Measurements from ENCODE around the gene PSD4. TPM values are rescaled to one million over a fixed set of nuclear protein-coding genes. Genes with fewer than 3 reads are reported as not detected.

Gene PSD4
- total RNA-seq, 1 donor from 2014 or later, result 0.26 TPM

DNA sequence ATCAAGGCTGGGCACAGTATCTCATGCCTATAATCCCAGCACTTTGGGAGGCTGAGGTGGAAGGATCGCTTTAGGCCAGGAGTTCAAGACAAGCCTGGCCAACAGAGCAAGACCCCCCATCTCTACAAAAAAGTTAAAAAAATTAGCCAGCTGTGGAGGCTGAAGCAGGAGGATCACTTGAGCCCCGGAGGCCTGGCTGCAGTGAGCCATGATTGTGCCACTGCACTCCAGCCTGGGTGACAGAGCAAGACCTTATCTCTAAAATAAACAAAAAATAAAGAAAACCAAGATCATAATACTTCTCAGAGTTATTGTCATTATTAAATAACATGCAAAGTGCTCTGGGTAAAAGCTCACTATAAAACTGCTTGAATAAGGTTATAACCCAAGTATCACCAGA is 31.5 kb upstream of the PSD4 start:
- no peak for DNase-seq (ENCODE audit: low read depth, low spot score)

DNA sequence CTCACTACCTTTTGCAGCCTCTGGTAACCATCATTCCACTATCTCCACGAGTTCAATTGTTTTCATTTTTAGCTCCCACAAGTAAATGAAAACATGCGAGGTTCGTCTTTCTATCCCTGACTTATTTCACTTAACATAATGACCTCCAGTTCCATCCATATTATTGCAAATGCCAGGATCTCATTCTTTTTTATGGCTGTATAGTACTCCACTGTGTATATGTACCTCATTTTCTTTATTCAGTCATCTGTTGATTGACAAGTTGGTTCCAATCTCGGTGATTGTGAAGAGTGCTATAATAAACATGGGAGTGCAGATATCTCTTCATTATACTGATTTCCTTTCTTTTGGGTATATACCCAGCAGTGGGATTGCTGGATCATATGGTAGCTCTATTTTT is 29.5 kb upstream of the PSD4 start:
- no peak for DNase-seq (ENCODE audit: low read depth, low spot score)

- no peak for DNase-seq (ENCODE audit: low read depth, low spot score)
These were observed 24.9 kb upstream of the PSD4 start for GRCh38 chr2:113148606-113149552.

DNA sequence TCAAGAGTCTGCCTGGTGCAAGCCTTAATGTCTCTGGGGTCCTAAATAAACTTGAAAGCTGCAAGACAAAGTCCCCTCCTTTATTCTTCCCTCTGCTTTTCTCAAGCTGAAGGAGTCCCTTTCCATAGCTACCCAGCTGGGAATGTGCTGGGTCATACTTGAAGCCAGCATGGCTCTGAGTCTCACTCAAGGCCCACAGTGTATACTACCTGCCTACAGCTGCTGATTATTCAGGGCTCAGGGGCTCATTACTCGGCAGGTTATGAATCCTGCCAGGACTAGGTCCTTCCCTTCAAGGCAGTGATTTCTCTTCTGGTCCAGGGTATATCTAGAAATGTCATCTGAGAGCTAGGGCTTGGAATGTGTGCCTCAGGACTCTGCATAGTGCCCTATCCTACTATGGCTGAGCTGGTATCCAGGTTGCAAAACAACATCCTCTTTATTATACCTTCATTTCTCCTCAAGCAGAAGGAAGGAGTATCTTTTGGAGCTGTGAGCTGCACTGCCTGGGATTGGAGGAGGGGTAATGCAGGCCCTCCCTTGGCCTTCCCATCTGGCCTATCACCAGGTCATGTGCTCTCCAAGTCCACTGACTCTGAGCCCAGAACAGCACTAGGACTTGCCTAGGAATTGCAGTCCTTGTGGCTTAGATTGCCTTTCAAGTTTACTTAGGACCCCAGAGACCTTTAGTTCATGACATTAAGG is 24.1 kb upstream of the PSD4 start:
- DNase-seq (ENCODE audit: low read depth, low spot score), result no peak

DNA sequence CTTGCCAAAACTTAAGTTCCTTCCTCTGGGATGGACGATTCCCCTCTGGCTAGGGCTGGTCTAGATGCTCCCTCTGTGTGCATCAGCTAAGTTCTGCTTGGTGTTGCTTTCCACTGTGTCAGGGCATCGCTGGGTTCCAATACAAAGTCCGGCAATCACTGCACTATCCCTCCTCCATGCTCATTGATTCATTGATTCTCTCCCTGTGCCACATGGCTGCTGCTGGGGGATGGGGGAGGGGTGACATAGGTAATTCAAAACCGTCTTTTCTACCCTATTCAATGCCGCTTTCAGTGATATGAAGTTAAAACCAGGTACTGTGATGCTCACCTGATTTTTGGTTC is 23.5 kb upstream of the PSD4 start:
- no peak for DNase-seq (ENCODE audit: low read depth, low spot score)

- DNase-seq (ENCODE audit: low read depth, low spot score), result no peak
These were observed 18.4 kb upstream of the PSD4 start for GRCh38 chr2:113155331-113155730.

DNA sequence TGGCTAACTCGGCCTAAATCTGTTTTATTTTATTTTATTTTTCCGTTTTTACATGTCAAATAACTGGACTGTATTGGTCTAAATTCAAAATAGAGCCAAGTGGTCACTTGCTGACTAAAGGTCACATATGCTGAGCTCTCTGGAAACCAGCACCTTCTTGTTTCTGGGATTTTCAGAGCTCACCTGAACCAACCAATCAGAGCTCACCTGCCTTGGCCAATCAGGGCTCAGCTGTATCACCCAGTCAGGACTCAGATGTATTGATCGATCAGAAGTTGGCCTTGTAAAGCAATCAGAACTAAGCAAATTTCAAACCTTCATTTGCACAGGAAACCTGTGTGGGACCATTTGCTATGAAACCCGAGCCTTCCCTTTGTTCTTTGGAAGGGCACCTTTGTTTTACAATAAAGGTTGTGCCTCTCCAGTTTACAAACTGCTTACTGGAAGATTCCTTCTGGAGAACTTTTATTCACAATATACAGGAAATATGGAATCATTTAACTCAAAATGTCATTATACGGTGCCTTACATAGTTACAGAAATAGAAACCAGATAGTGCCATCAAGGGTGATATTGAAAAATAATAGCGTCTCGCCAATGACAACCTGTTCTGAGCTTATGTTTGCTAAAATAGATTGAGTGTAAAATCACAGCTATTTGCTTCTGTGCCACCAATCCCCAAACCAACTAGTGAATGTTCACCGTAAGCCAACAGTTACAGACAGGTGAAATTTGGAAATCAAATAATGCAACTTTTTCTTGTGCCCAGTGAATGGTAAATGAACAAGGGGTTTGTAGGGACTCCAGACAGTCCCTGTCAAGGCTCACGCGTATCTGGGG is 17.3 kb upstream of the PSD4 start:
- no peak for DNase-seq (ENCODE audit: low read depth, low spot score)

- DNase-seq (ENCODE audit: low read depth, low spot score), result no peak
These were observed 16.5 kb upstream of the PSD4 start for GRCh38 chr2:113157118-113157896.

- DNase-seq (ENCODE audit: low read depth, low spot score), result no peak
These were observed 15.6 kb upstream of the PSD4 start for GRCh38 chr2:113157897-113158753.

- no peak for DNase-seq (ENCODE audit: low read depth, low spot score)
These were observed 14.8 kb upstream of the PSD4 start for GRCh38 chr2:113158884-113159553.

DNA sequence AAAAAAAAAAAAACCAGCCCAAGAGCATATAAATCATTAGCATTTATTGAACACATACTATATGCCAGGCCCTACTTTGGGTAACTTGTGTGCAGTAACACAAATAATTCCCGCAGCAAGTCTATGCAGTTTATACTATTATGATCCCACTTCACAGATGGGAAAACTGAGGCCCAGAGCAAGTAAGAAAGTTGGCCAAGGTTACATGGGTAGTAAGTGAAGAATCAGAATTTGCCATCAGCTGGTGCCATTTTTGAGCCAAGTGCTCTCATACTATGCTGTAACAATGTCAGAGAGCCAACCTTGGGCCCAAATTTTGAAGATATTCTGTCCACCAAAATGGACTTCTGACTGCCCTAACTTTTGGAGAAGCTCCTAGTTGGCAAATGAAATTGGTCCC is 13.5 kb upstream of the PSD4 start:
- no peak for DNase-seq (ENCODE audit: low read depth, low spot score)

DNA sequence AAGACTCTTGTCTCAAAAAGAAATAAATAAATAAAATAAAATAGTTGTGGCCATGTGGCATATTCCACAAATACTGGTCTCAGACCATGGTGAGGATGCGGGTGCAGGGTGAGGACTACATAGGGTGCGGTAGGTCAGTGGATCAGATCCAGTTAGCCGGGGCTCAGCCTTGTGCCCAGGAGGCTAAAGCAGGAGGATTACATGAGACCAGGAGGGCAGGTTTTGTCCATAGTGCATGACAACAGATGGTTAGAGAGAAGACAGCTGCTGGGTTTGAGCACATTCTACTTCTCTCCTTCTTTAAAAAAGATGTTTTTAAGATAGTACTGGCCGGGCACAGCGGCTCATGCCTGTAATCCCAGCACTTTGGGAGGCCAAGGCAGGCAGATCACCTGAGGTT is 12.8 kb upstream of the PSD4 start:
- DNase-seq (ENCODE audit: low read depth, low spot score), result no peak

DNA sequence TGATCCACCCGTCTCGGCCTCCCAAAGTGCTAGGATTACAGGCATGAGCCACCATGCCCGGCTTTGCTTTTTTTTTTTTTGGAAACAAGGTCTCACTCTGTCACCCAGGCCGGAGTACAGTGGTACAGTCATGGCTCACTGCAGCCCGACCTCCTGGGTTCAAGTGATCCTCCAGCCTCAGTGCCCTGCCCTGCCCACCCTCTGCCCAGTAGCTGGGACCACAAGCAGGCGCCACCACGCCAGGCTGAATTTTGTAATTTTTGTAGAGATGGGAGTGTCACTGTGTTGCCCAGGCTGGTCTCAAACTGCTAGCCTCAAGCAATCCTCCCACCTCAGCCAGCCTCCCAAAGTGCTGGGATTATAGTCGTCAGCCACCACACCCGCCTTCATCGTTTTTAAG is 11.6 kb upstream of the PSD4 start:
- no peak for DNase-seq (ENCODE audit: low read depth, low spot score)

DNA sequence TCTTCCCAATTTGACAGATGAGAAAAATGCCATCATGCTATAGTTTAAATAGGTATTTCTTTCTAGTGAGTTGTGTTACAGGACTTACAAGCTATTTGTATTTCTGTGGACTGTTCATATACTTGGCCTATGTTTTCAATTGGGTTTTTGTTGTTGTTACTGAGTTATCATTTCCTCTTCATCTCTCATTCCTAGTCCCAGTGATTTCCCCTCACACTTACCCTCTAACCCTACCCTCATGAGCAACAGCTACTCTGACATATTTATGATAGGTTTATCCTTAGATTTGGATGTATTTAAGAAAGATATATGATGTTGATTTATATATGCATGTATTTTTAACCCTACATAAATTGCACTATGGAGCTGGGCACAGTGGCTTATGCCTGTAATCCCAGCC is 10.9 kb upstream of the PSD4 start:
- DNase-seq (ENCODE audit: low read depth, low spot score), result no peak

- DNase-seq (ENCODE audit: low read depth, low spot score), result no peak
These were observed 9.4 kb upstream of the PSD4 start for GRCh38 chr2:113164215-113164929.

GRCh38 chr2:113164930-113165585 is 8.7 kb upstream of the PSD4 start:
- no peak for DNase-seq (ENCODE audit: low read depth, low spot score)

DNA sequence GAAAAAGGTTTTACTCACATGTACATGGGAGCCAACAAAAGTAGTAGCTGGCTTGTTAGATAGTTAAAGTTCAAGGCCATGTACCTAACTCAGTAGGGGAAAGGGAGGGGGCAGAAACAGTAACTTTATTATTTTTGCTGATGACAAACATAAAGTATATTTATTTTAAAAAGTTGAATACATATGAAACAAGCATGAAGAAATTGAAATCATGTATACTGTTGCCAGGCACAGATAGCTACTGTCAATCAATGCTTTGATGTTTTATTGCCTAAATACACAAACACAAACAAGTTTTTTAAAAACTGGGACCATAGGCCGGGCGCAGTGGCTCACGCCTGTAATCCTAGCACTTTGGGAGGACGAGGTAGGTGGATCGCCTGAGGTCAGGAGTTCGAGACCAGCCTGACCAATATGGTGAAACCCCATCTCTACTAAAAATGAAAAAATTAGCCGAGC is 7.6 kb upstream of the PSD4 start:
- no peak for DNase-seq (ENCODE audit: low read depth, low spot score)
